Left hindlimb (tissue), 1 donor: ENCODE results near the gene PCDH1.

ENCODE experiments used
- DNase-seq: peaks from one replicate; pipeline ENCODE4 v3.0.0-alpha.2; 2018

Gene PCDH1

GRCh38 chr5:141805874-141806595 is 72.2 kb downstream of the PCDH1 start:
- no peak for DNase-seq

GRCh38 chr5:141804475-141804874 is 73.7 kb downstream of the PCDH1 start:
- DNase-seq, result no peak
